SK-N-SH treated with all-trans-retinoic acid at 6 μM for 48 hours (cell line): Measurements from ENCODE around the gene DRC1.

Experiments used
- ARNTL ChIP-seq: fragments of 450-650 bp; formaldehyde crosslinking; IDR thresholded peaks from 2 replicates; pipeline ENCODE4 v1.5.0; 2020; ENCODE audit warnings: low read depth, mild to moderate bottlenecking, moderate library complexity, borderline replicate concordance
- CREB5 ChIP-seq: fragments of 250-450 bp; sonication (Bioruptor Pico); IDR thresholded peaks from 2 replicates; pipeline ENCODE4 v1.5.1; 2020; ENCODE audit warnings: low read depth, mild to moderate bottlenecking, moderate library complexity
- ESRRG ChIP-seq: fragments of 250-450 bp; sonication (Bioruptor Pico); IDR thresholded peaks from 2 replicates; pipeline ENCODE4 v1.6.1; 2021; ENCODE audit warnings: mild to moderate bottlenecking
- RARB ChIP-seq: fragments of 250-450 bp; sonication (Bioruptor Pico); IDR thresholded peaks from 2 replicates; pipeline ENCODE4 v1.8.0; 2021; ENCODE audit warnings: mild to moderate bottlenecking, moderate library complexity
- SNAI2 ChIP-seq: fragments of 250-450 bp; sonication (Bioruptor Pico); IDR thresholded peaks from 2 replicates; pipeline ENCODE4 v1.5.0; 2020; ENCODE audit warnings: mild to moderate bottlenecking, moderate library complexity
- TCF4 ChIP-seq: fragments of 250-450 bp; sonication (Bioruptor Pico); IDR thresholded peaks from 2 replicates; pipeline ENCODE4 v1.8.0; 2021; ENCODE audit warnings: mild to moderate bottlenecking, moderate library complexity, borderline replicate concordance
- TOX ChIP-seq: fragments of 250-450 bp; sonication (Bioruptor Pico); IDR thresholded peaks from 2 replicates; pipeline ENCODE4 v1.8.0; 2021; ENCODE audit warnings: mild to moderate bottlenecking, moderate library complexity, borderline replicate concordance
- ZFP30 ChIP-seq: fragments of 450-650 bp; formaldehyde crosslinking; IDR thresholded peaks from 2 replicates; pipeline ENCODE4 v1.5.0; 2022; ENCODE audit warnings: mild to moderate bottlenecking, moderate library complexity
- ZNF70 ChIP-seq: fragments of 450-650 bp; formaldehyde crosslinking; IDR thresholded peaks from 2 replicates; pipeline ENCODE4 v1.5.0; 2020; ENCODE audit warnings: mild to moderate bottlenecking, moderate library complexity
- ZNF8 ChIP-seq: fragments of 450-650 bp; formaldehyde crosslinking; IDR thresholded peaks from 2 replicates; pipeline ENCODE4 v1.5.0; 2020; ENCODE audit warnings: mild to moderate bottlenecking, moderate library complexity
- TF ChIP-seq, protein P1 (sequence below): fragments of 250-450 bp; sonication (Bioruptor Pico); IDR thresholded peaks from 2 replicates; pipeline ENCODE4 v1.8.0; 2020; ENCODE audit warnings: mild to moderate bottlenecking, moderate library complexity, borderline replicate concordance
- TF ChIP-seq, protein P2 (sequence below): fragments of 250-450 bp; sonication (Bioruptor Pico); IDR thresholded peaks from 2 replicates; pipeline ENCODE4 v1.8.0; 2021; ENCODE audit warnings: low read depth, mild to moderate bottlenecking, moderate library complexity, borderline replicate concordance

DNA sequence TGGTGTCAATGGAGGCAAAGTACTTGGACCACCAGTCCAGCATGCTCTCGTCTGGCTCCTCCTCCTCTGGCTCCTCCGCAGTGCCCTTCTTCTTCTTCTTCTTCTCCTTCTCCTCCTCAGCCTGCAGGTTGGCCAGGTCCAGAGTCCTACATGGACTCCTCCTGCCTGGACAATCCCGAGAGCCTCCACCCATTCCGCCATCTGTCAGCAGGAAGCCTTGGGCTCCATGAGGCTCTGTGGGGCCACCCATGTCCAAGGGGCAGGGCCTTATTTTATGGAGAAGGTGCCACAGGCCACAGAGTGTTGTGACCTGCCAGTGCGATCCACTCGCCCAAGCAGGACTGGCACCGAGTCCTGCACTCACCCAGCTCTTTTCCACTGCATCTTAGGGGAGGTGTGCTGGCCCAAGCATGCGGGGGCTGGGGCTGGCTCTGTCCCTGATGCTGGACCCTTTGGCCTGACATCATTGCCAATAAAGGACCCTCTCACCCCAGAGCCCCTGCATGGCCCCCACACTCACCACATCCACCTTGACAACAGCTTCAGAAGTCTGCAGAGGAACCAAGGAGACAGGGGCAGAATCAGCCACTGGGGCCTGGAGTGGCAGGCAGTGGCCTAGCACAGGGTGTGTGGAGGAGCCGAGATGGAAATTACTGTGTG lies 69.0 kb downstream of the DRC1 start:
- TF ChIP-seq TOX (CRISPR knock-in tag) (no peak), ZNF8 (CRISPR knock-in tag) (no peak), TCF4 (CRISPR knock-in tag) (no peak), ARNTL (no peak), RARB (no peak), ESRRG (CRISPR knock-in tag) (no peak), ZNF70 (CRISPR knock-in tag) (no peak), CREB5 (CRISPR knock-in tag) (no peak), SNAI2 (CRISPR knock-in tag) (no peak), ZFP30 (CRISPR knock-in tag) (no peak)
- TF ChIP-seq, protein P1, sequence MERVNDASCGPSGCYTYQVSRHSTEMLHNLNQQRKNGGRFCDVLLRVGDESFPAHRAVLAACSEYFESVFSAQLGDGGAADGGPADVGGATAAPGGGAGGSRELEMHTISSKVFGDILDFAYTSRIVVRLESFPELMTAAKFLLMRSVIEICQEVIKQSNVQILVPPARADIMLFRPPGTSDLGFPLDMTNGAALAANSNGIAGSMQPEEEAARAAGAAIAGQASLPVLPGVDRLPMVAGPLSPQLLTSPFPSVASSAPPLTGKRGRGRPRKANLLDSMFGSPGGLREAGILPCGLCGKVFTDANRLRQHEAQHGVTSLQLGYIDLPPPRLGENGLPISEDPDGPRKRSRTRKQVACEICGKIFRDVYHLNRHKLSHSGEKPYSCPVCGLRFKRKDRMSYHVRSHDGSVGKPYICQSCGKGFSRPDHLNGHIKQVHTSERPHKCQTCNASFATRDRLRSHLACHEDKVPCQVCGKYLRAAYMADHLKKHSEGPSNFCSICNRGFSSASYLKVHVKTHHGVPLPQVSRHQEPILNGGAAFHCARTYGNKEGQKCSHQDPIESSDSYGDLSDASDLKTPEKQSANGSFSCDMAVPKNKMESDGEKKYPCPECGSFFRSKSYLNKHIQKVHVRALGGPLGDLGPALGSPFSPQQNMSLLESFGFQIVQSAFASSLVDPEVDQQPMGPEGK (CRISPR knock-in tag) = no peak
- TF ChIP-seq, protein P2, sequence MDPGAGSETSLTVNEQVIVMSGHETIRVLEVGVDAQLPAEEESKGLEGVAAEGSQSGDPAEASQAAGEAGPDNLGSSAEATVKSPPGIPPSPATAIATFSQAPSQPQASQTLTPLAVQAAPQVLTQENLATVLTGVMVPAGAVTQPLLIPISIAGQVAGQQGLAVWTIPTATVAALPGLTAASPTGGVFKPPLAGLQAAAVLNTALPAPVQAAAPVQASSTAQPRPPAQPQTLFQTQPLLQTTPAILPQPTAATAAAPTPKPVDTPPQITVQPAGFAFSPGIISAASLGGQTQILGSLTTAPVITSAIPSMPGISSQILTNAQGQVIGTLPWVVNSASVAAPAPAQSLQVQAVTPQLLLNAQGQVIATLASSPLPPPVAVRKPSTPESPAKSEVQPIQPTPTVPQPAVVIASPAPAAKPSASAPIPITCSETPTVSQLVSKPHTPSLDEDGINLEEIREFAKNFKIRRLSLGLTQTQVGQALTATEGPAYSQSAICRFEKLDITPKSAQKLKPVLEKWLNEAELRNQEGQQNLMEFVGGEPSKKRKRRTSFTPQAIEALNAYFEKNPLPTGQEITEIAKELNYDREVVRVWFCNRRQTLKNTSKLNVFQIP (CRISPR knock-in tag) = no peak
